A549 treated with Hydrocortisone at 1 μM for 4 hours (cell line): ENCODE measurements around the gene TFDP3. TPM values are rescaled to one million over a fixed set of nuclear protein-coding genes. Genes with fewer than 3 reads are reported as not detected.

Experiments used
- total RNA-seq: library from RNA; stranded (reverse); fragments of 200-300 nt; extraction: Qiagen RNA extraction; gene quantifications from 5 replicates; pipeline ENCODE4 v1.2.3, GENCODE V29; 2022

The TFDP3 gene, protein sequence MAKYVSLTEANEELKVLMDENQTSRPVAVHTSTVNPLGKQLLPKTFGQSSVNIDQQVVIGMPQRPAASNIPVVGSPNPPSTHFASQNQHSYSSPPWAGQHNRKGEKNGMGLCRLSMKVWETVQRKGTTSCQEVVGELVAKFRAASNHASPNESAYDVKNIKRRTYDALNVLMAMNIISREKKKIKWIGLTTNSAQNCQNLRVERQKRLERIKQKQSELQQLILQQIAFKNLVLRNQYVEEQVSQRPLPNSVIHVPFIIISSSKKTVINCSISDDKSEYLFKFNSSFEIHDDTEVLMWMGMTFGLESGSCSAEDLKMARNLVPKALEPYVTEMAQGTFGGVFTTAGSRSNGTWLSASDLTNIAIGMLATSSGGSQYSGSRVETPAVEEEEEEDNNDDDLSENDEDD
- not detected in 5 replicates for total RNA-seq

DNA sequence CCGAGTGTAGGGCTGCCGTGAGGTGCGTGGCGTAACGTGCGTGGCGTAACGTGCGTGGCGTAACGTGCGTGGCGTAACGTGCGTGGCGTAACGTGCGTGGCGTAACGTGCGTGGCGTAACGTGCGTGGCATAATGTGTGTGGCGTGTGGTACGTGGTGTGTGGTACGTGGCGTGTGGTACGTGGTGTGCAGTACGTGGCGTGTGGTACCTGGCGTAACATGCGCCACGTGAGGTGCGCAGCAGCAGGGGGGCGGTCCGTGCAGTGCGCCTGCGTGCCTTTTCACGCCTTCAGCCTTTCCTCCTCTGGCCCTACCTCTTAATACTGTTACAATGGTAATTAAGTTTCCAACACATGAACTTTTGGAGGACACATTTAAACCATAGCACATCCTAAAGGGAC is at the start of gene TFDP3:
Gene TFDP3, minus strand, starts transcription at position 26 of the 400 bp plus-strand sequence. CDS start 95 bp downstream, outside the sequence.

Other genes starting within 250 kb of the TFDP3 start
- not detected in 5 replicates for gene USP26, start 121.2 kb downstream of the TFDP3 start, total RNA-seq
- gene GPC4, start 197.1 kb upstream of the TFDP3 start, total RNA-seq, result 0.02 to 0.05 TPM (median 0.05 TPM) in 3 of 5 replicates, not detected in the others